ENCODE data around the gene LTA. TPM values are rescaled to one million over a fixed set of nuclear protein-coding genes. Genes with fewer than 3 reads are reported as not detected.

Gene LTA
- total and polyA plus RNA-seq, 8 donors, result 0.05 to 1.3 (median 0.14) TPM; not detected in 4

DNA sequence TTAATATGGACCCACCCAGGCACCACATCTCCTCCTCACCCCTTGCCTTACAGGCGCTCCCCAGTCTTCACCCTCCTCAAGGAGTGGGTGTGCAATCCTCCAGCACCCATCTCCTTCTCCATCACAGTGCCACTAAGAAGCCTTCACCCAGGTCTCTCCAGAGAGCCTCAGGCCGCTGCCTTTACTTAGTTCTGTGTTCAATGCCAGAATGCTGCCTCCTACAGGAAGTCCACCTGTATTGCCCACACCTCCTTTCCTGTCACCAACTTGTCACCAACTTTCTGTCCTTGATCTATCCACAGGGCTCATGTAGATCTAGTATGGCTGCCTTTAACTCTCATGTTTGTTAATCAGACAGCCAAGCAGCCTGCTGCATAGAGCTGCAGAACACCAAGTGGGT, 13.4 kb downstream of the LTA start:
- TF ChIP-seq, protein P1, sequence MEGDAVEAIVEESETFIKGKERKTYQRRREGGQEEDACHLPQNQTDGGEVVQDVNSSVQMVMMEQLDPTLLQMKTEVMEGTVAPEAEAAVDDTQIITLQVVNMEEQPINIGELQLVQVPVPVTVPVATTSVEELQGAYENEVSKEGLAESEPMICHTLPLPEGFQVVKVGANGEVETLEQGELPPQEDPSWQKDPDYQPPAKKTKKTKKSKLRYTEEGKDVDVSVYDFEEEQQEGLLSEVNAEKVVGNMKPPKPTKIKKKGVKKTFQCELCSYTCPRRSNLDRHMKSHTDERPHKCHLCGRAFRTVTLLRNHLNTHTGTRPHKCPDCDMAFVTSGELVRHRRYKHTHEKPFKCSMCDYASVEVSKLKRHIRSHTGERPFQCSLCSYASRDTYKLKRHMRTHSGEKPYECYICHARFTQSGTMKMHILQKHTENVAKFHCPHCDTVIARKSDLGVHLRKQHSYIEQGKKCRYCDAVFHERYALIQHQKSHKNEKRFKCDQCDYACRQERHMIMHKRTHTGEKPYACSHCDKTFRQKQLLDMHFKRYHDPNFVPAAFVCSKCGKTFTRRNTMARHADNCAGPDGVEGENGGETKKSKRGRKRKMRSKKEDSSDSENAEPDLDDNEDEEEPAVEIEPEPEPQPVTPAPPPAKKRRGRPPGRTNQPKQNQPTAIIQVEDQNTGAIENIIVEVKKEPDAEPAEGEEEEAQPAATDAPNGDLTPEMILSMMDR (IDR thresholded peaks at IDR 0.05), result no peak
- peaks cover 0 to 6% (median 2%) of the 10 kb centered on the region in 3 donors for H3K4me1 ChIP-seq
- WGBS, 2 donors, result 62 to 64% methylated on average over 2 of the region's 2 CpGs
- peak overlapping the region in 2 of 4 donors; percentile 8 to 17 for H3K27ac ChIP-seq
- no peaks in the 10 kb centered on the region for H3K27me3 ChIP-seq
- H3K9me3 ChIP-seq, result no peaks in the 10 kb centered on the region
- FAIRE-seq (no peak), ATAC-seq (no peak), DNase-seq (no peak)
- H3K4me3 ChIP-seq, result no peak overlapping the region
- intact Hi-C loops (cut with DNase I), result no loop called here
- H3K36me3 ChIP-seq, result no peaks in the 10 kb centered on the region

DNA sequence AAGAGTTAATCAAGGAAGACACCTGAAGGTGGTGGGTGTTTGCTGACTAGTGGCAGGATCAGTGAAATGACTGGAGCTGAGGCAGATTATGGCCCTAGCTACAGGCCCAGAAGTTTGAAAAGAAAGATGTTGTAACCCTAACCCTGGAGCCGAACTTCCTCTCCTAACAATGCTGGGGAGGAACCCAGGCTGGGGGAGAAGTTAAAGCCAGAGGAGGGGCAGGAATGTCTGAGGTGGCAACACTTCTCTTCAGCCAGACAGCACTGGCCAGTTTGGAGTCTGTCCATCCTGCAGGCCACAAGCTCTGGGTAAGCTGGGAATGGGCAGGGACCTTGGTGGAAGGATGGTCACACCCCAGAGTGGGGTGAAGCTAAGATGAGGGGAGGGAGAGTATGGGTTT, 13.9 kb downstream of the LTA start, which contains the start of gene LST1:
LST1 (plus strand) TSS at position 270 of the 400 bp plus-strand sequence. CDS start 1,023 bp downstream, outside the sequence.
- Histone ChIP-seq H3K27me3 (no peaks in the 10 kb centered on the region), H3K27ac (peak within 1 kb of the TSS in 2 of 4 donors; percentile 8 to 27), H3K9me3 (no peaks in the 10 kb centered on the region), H3K4me3 (peak within 1 kb of the TSS in 1 of 4 donors; percentile 14), H3K36me3 (no peaks in the 10 kb centered on the region), H3K4me1 (peaks cover 0 to 6% (median 0%) of the 10 kb centered on the region in 3 donors)
- intact Hi-C loops (cut with DNase I), result no loop called here
- FAIRE-seq, result no peak
- TF ChIP-seq, protein P1 (IDR thresholded peaks at IDR 0.05), result no peak
- DNase-seq, result no peak
- 52 to 57% methylated on average over 1 of the region's 1 CpG for WGBS, 2 donors
- ATAC-seq, result peak in 2 of 4 donors; percentile 24 to 44

DNA sequence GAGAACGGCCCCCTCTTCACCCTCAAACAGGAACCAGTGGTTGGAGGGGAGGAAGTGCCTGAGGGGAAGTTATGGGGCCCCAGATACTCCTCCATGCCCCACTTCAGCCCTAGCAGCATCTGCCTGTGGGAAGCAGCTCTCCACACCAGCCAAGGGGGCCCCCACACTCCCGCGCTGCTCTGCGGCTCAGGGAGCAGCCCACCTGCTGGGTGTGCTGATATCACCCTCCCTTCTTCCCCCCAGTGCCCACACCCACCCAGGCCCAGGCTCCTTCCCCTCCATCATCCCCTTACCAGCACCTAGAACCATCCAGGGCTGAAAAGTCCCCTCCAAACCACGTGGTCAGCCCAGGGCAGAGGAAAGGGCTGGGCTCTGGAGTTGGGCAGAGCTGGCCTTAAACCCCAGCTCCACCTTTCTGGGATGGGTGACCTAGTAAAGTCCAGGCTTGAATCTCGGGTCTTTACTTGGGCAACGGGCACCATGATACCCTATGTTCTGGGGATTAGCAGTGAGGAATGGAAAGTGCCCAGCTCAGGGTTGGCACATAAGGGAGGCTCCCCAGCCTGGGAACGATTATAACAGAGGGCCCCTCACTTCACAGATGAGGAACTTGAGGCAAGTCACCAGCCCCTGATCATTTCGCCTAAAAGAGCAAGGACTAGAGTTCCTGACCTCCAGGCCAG, 14.7 kb downstream of the LTA start:
- Histone ChIP-seq H3K27ac (peak overlapping the region in 1 of 4 donors; percentile 27), H3K9me3 (no peaks in the 10 kb centered on the region), H3K4me3 (peak overlapping the region in 1 of 4 donors; percentile 14), H3K27me3 (no peaks in the 10 kb centered on the region), H3K4me1 (peaks cover 0 to 5% (median 0%) of the 10 kb centered on the region in 3 donors), H3K36me3 (no peaks in the 10 kb centered on the region)
- ATAC-seq, result peak in 3 of 4 donors; percentile 20 to 67 (median 45)
- intact Hi-C loops (cut with DNase I), result no loop called here
- 36 to 39% methylated on average over 9 of the region's 9 CpGs for WGBS, 2 donors
- no peak for FAIRE-seq
- TF ChIP-seq, protein P1 (IDR thresholded peaks at IDR 0.05), result no peak
- DNase-seq, result peak in 1 of 6 donors; percentile 32

DNA sequence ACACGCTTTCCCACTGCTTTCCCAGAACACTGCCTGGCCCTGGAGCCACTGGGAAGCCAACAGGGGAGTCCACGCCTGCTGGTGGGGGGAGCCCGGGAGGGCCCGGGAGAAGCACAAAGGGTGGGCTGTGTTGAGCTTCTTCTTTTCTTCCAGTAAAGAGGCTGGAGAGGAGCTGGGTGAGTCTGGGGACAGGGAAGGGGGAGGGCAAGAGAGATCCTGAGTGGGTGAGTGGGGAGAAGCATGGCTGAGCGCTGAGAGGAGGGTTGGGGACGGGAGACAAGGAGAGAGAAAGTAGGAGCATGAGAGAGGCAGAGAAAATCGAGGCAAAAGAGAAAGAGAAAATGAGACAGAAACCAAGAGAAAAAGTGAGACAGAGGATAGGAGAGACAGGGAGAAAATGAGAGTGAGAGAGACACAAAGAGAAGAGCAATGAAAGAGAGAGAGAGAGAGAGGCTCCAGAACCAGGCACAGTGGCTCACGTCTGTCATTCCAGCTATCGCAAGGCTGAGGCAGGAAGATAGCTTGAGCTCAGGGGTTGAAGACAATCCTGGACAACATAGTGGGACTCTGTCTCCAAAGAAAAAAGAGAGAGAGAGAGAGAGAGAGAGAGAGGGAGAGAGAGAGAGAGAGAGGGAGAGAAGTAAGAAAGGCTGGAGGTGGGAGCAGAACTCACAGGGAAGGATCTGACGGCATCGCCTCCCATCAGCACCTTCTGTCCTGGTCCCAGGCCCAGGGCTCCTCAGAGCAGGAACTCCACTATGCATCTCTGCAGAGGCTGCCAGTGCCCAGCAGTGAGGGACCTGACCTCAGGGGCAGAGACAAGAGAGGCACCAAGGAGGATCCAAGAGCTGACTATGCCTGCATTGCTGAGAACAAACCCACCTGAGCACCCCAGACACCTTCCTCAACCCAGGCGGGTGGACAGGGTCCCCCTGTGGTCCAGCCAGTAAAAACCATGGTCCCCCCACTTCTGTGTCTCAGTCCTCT, 16.0 kb downstream of the LTA start:
- intact Hi-C loops (cut with DNase I), result no loop called here
- Histone ChIP-seq H3K36me3 (no peaks in the 10 kb centered on the region), H3K4me3 (peak overlapping the region in 1 of 4 donors; percentile 14), H3K27ac (peak overlapping the region in 1 of 4 donors; percentile 11), H3K4me1 (no peaks in the 10 kb centered on the region), H3K9me3 (no peaks in the 10 kb centered on the region), H3K27me3 (no peaks in the 10 kb centered on the region)
- WGBS, 2 donors, result 59 to 60% methylated on average over 12 of the region's 12 CpGs
- ATAC-seq, result no peak
- DNase-seq, result no peak
- FAIRE-seq, result no peak
- TF ChIP-seq, protein P1 (IDR thresholded peaks at IDR 0.05), result no peak

Data from pancreas (tissue), 10 donors.